ENCODE data around the gene NAA11.

Gene NAA11

GRCh38 chr4:79331126-79331876 lies 5.4 kb upstream of the NAA11 start:
- no peak overlapping the region for H3K27ac ChIP-seq
- no peak for TF ChIP-seq CTCF (IDR thresholded peaks at IDR 0.05)
- H3K9me3 ChIP-seq: no peaks in the 10 kb centered on the region
- no peaks in the 10 kb centered on the region for H3K4me1 ChIP-seq (ENCODE audit: control insufficient read depth in 1 of 2, insufficient read depth in 1 of 2, low read depth in 1 of 2, low read length in 1 of 2)
- H3K4me3 ChIP-seq (ENCODE audit: low read depth in 1 of 2, low read length in 1 of 2): no peak overlapping the region
- H3K36me3 ChIP-seq: no peaks in the 10 kb centered on the region
- no peaks in the 10 kb centered on the region for H3K27me3 ChIP-seq

DNA sequence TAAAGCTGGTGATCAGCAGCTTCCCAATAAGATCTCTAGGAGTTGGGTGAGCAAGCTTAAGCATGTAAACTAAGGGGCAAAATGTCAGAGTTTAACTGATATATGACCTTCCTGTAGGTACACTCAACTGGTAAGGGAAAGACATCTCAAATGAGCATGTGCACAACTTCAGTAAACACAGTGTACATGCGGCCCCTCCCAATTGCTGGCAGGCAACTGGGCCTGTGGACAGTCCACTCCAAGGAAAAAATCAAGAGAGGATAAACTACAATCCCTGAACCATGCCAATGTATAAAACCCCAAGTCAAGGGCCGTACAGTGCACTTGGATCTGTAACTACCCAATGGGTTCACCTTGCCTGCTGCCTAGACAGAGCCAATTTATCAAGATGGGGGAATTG lies 4.9 kb upstream of the NAA11 start:
- Histone ChIP-seq H3K27me3 (no peaks in the 10 kb centered on the region), H3K4me3 (ENCODE audit: low read depth in 1 of 2, low read length in 1 of 2) (no peak overlapping the region), H3K36me3 (no peaks in the 10 kb centered on the region), H3K4me1 (ENCODE audit: control insufficient read depth in 1 of 2, insufficient read depth in 1 of 2, low read depth in 1 of 2, low read length in 1 of 2) (no peaks in the 10 kb centered on the region), H3K9me3 (no peaks in the 10 kb centered on the region), H3K27ac (no peak overlapping the region)
- no peak for TF ChIP-seq CTCF (IDR thresholded peaks at IDR 0.05)

DNA sequence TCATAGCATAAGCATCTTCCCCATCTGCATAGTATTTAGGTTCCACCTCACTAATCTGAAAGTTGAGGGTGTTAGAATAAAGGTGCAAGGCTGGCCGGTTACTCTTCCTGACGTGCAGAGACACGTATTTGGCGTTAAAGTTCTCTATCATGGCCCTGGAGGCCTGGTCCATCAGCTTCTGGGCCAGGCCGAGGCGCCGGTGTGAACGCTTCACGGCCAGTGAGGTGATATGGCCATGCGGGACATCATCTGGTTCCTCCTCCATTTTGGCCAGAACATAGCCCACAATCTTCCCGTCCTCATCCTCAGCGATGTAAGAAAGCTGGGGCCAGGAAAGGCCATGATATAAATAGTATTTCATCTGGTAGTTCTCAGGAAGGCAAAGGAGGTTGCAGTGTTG lies 425 bp downstream of the NAA11 start:
- H3K4me1 ChIP-seq (ENCODE audit: control insufficient read depth in 1 of 2, insufficient read depth in 1 of 2, low read depth in 1 of 2, low read length in 1 of 2): no peaks in the 10 kb centered on the region
- H3K27ac ChIP-seq: no peak overlapping the region
- no peaks in the 10 kb centered on the region for H3K36me3 ChIP-seq
- TF ChIP-seq CTCF (IDR thresholded peaks at IDR 0.05): no peak
- H3K4me3 ChIP-seq (ENCODE audit: low read depth in 1 of 2, low read length in 1 of 2): no peak overlapping the region
- no peaks in the 10 kb centered on the region for H3K27me3 ChIP-seq
- peaks cover 2% of the 10 kb centered on the region for H3K9me3 ChIP-seq

- Histone ChIP-seq H3K27ac (no peak overlapping the region), H3K4me1 (ENCODE audit: control insufficient read depth in 1 of 2, insufficient read depth in 1 of 2, low read depth in 1 of 2, low read length in 1 of 2) (no peaks in the 10 kb centered on the region)
- no peak for TF ChIP-seq CTCF (IDR thresholded peaks at IDR 0.05)
Observed at GRCh38 chr4:79319975-79320374, 5.9 kb downstream of the NAA11 start.

GRCh38 chr4:79317711-79318110 lies 8.2 kb downstream of the NAA11 start:
- Histone ChIP-seq H3K4me1 (ENCODE audit: control insufficient read depth in 1 of 2, insufficient read depth in 1 of 2, low read depth in 1 of 2, low read length in 1 of 2) (no peaks in the 10 kb centered on the region), H3K27me3 (no peaks in the 10 kb centered on the region), H3K36me3 (no peaks in the 10 kb centered on the region), H3K9me3 (no peaks in the 10 kb centered on the region), H3K27ac (no peak overlapping the region), H3K4me3 (ENCODE audit: low read depth in 1 of 2, low read length in 1 of 2) (no peak overlapping the region)
- no peak for TF ChIP-seq CTCF (IDR thresholded peaks at IDR 0.05)

More at GRCh38 chr4:79319975-79320374, 5.9 kb downstream of the NAA11 start:
- Histone ChIP-seq H3K27me3 (no peaks in the 10 kb centered on the region), H3K4me3 (ENCODE audit: low read depth in 1 of 2, low read length in 1 of 2) (no peak overlapping the region), H3K9me3 (no peaks in the 10 kb centered on the region), H3K36me3 (no peaks in the 10 kb centered on the region)
